Measurements from ENCODE around the gene SCNN1B. TPM values are rescaled to one million over a fixed set of nuclear protein-coding genes. Genes with fewer than 3 reads are reported as not detected.
"Not testable (repeated sequence)": the region's sequence is repeated elsewhere in the genome, so short reads cannot be mapped to it uniquely, and the experiment has no call there.

Gene SCNN1B
- total RNA-seq, 1 donor from 2014 or later, result 0.79 TPM

DNA sequence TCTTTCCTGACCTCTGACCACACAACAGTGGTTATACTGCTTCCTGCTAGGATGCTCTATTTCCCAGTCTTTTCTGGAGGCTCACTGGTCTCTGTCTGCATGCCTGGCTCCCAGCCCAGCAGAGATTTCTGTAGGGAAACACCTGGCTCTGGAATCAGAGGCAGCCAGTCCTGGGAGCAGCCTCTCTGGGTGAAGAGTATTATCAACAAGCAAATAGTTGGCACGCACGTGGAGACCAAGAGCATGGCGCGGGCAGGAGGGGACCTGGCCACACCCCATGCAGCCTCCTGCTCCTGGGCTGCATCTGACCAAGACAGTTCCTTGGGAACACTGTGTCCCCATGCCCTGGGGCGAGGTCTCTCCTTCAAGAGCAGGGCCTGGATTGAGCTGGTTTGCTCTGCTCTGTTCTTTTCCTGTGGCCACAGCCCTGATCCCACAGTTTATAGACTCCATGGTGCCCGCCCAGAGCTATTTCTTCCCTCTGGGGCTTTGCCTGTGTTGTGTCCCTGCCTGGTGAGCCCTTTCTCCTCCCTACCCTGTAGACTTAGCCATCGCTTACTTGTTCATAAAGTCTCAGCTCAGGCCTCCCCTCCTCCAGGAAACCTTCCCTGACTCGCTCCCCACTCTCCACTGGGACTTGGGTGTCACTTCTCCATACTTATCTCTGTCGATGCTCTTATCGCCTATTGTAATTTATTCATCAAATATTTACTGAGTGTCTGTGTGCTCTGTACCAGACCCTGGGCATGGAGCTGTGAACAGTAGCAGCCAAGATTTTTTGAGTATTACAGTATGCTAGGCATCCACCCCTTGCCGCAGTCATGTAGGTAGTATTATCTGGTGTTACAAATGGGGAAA, 60.6 kb downstream of the SCNN1B start:
- FAIRE-seq, result no peak
- Histone ChIP-seq H3K4me3 (ENCODE audit: low read depth, low read length) (no peak overlapping the region), H3K27me3 (ENCODE audit: control insufficient read depth, insufficient read depth, low read length) (no peaks in the 10 kb centered on the region), H3K36me3 (ENCODE audit: control insufficient read depth, insufficient read depth, low read length) (no peaks in the 10 kb centered on the region)
- no peak for DNase-seq (ENCODE audit: low read depth)
- TF ChIP-seq, protein P1, sequence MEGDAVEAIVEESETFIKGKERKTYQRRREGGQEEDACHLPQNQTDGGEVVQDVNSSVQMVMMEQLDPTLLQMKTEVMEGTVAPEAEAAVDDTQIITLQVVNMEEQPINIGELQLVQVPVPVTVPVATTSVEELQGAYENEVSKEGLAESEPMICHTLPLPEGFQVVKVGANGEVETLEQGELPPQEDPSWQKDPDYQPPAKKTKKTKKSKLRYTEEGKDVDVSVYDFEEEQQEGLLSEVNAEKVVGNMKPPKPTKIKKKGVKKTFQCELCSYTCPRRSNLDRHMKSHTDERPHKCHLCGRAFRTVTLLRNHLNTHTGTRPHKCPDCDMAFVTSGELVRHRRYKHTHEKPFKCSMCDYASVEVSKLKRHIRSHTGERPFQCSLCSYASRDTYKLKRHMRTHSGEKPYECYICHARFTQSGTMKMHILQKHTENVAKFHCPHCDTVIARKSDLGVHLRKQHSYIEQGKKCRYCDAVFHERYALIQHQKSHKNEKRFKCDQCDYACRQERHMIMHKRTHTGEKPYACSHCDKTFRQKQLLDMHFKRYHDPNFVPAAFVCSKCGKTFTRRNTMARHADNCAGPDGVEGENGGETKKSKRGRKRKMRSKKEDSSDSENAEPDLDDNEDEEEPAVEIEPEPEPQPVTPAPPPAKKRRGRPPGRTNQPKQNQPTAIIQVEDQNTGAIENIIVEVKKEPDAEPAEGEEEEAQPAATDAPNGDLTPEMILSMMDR (IDR thresholded peaks at IDR 0.05; ENCODE audit: insufficient read depth, low read length, severe bottlenecking), result no peak

DNA sequence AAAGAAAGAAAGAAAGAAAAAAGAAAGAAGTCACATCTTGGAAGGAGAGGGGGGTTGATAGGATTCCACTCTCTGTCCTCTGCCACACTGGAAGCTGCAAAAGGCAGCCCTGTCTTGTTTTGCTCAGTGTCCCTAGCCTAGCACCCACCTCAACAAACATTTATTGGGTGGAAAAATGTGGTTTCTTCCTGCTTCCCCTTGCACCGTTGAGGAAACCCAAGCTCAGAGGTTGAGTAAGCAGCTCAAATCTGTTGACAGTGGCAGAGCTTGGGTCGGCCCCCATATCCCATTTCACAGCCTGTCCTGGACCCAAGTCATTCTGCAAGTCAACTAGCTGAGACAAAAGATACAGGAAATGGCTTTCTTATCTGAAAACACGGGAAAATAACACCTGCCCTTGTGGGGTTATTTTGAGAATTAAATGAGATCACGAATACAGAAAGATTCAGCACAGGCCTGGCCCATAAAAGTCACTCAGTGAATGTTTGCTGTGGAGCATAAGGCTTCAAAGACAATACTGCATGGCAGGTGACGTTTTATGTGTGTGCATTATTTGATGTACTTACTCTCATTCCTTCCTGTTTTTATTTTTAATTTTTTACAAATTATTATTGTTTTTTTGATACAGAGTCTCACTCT, 63.6 kb downstream of the SCNN1B start:
- no peaks in the 10 kb centered on the region for H3K27me3 ChIP-seq (ENCODE audit: control insufficient read depth, insufficient read depth, low read length)
- DNase-seq (ENCODE audit: low read depth) (peak; percentile 20), FAIRE-seq (no peak)
- H3K4me3 ChIP-seq (ENCODE audit: low read depth, low read length), result no peak overlapping the region
- TF ChIP-seq, protein P1 (IDR thresholded peaks at IDR 0.05; ENCODE audit: insufficient read depth, low read length, severe bottlenecking), result no peak
- no peaks in the 10 kb centered on the region for H3K36me3 ChIP-seq (ENCODE audit: control insufficient read depth, insufficient read depth, low read length)

GRCh38 chr16:23366341-23366740, 64.2 kb downstream of the SCNN1B start:
- not testable (repeated sequence) for H3K36me3 ChIP-seq (ENCODE audit: control insufficient read depth, insufficient read depth, low read length); FAIRE-seq; H3K4me3 ChIP-seq (ENCODE audit: low read depth, low read length); DNase-seq (ENCODE audit: low read depth); H3K27me3 ChIP-seq (ENCODE audit: control insufficient read depth, insufficient read depth, low read length)

GRCh38 chr16:23367564-23367963, 65.5 kb downstream of the SCNN1B start:
- Histone ChIP-seq H3K4me3 (ENCODE audit: low read depth, low read length) (no peak overlapping the region), H3K36me3 (ENCODE audit: control insufficient read depth, insufficient read depth, low read length) (no peaks in the 10 kb centered on the region), H3K27me3 (ENCODE audit: control insufficient read depth, insufficient read depth, low read length) (no peaks in the 10 kb centered on the region)
- TF ChIP-seq, protein P1 (IDR thresholded peaks at IDR 0.05; ENCODE audit: insufficient read depth, low read length, severe bottlenecking), result no peak
- no peak for FAIRE-seq
- DNase-seq (ENCODE audit: low read depth), result no peak

DNA sequence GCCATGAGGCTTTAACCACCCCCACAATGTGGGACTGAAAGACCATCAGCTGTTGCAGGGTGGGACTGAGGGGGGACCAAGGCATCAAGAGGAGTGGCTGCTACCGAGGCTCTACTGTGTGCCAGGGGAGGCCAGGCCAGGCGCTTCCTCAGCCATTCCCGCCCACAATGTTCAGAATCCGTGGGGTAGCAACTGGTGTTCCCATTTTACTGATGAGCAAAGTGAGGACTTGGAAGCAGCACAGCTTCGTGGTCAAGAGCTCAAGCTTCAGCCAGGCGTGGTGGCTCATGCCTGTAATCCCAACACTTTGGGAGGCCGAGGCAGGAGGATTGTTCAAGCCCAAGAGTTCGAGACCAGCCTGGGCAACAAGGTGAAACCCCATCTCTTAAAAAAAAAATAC, 65.9 kb downstream of the SCNN1B start:
- Histone ChIP-seq H3K36me3 (ENCODE audit: control insufficient read depth, insufficient read depth, low read length) (no peaks in the 10 kb centered on the region), H3K4me3 (ENCODE audit: low read depth, low read length) (no peak overlapping the region), H3K27me3 (ENCODE audit: control insufficient read depth, insufficient read depth, low read length) (no peaks in the 10 kb centered on the region)
- DNase-seq (ENCODE audit: low read depth) (no peak), FAIRE-seq (no peak)
- TF ChIP-seq, protein P1 (IDR thresholded peaks at IDR 0.05; ENCODE audit: insufficient read depth, low read length, severe bottlenecking), result no peak

DNA sequence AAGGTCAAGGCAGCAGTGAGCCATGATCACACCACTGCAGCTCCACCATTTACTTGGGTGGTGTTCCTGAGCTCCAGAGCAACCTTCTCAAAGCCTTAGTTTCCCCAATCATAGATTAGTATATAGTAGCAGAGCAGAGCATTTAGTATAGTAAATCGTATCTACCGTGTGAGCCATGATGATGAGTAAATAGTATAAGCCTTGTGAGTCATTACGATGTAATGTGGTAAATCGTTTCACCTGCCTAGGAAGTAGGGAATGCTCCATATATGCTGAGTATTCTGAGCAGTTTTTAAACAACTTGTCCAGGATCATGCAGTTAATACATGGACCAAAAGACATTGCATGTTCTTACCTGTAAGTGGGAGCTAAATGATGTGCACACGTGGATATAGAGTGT, 66.4 kb downstream of the SCNN1B start:
- no peaks in the 10 kb centered on the region for H3K36me3 ChIP-seq (ENCODE audit: control insufficient read depth, insufficient read depth, low read length)
- FAIRE-seq, result no peak
- TF ChIP-seq, protein P1 (IDR thresholded peaks at IDR 0.05; ENCODE audit: insufficient read depth, low read length, severe bottlenecking), result no peak
- H3K4me3 ChIP-seq (ENCODE audit: low read depth, low read length), result no peak overlapping the region
- H3K27me3 ChIP-seq (ENCODE audit: control insufficient read depth, insufficient read depth, low read length), result no peaks in the 10 kb centered on the region
- DNase-seq (ENCODE audit: low read depth), result peak; percentile 83

Measured in bronchial epithelial cell (primary cell).